ENCODE measurements around the gene MACROH2A2.

DNA sequence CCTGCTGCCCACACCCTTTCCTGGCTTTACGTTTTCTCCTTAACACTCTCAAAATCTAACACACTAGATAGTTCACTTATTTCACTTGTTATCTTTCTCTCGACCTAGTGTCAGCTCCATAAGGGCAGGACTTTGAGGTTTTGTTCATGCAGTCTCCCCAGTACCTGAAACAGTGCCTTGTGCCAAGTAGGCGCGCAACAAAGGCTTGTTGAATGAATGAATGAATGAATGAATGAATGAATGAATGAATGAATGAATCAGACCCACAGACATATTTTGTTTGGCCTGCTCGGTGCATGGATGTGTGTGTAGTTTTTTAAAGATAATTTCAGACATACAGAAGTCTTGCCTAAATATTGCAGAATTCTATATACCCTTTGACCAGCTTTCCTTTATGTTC is 87.7 kb downstream of the MACROH2A2 start:
- TF ChIP-seq, protein P1, sequence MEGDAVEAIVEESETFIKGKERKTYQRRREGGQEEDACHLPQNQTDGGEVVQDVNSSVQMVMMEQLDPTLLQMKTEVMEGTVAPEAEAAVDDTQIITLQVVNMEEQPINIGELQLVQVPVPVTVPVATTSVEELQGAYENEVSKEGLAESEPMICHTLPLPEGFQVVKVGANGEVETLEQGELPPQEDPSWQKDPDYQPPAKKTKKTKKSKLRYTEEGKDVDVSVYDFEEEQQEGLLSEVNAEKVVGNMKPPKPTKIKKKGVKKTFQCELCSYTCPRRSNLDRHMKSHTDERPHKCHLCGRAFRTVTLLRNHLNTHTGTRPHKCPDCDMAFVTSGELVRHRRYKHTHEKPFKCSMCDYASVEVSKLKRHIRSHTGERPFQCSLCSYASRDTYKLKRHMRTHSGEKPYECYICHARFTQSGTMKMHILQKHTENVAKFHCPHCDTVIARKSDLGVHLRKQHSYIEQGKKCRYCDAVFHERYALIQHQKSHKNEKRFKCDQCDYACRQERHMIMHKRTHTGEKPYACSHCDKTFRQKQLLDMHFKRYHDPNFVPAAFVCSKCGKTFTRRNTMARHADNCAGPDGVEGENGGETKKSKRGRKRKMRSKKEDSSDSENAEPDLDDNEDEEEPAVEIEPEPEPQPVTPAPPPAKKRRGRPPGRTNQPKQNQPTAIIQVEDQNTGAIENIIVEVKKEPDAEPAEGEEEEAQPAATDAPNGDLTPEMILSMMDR (IDR thresholded peaks at IDR 0.05), result no peak
- no peak for TF ChIP-seq SIN3A (IDR thresholded peaks at IDR 0.05; ENCODE audit: borderline replicate concordance, insufficient read depth, low read depth, low read length)
- TF ChIP-seq, protein P2, sequence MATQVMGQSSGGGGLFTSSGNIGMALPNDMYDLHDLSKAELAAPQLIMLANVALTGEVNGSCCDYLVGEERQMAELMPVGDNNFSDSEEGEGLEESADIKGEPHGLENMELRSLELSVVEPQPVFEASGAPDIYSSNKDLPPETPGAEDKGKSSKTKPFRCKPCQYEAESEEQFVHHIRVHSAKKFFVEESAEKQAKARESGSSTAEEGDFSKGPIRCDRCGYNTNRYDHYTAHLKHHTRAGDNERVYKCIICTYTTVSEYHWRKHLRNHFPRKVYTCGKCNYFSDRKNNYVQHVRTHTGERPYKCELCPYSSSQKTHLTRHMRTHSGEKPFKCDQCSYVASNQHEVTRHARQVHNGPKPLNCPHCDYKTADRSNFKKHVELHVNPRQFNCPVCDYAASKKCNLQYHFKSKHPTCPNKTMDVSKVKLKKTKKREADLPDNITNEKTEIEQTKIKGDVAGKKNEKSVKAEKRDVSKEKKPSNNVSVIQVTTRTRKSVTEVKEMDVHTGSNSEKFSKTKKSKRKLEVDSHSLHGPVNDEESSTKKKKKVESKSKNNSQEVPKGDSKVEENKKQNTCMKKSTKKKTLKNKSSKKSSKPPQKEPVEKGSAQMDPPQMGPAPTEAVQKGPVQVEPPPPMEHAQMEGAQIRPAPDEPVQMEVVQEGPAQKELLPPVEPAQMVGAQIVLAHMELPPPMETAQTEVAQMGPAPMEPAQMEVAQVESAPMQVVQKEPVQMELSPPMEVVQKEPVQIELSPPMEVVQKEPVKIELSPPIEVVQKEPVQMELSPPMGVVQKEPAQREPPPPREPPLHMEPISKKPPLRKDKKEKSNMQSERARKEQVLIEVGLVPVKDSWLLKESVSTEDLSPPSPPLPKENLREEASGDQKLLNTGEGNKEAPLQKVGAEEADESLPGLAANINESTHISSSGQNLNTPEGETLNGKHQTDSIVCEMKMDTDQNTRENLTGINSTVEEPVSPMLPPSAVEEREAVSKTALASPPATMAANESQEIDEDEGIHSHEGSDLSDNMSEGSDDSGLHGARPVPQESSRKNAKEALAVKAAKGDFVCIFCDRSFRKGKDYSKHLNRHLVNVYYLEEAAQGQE (IDR thresholded peaks at IDR 0.05; ENCODE audit: insufficient read depth in 1 of 2, low read depth in 2 of 2, low read length in 1 of 2), result no peak
- no peak for TF ChIP-seq POLR2AphosphoS5 (IDR thresholded peaks at IDR 0.05; ENCODE audit: low read depth, low read length)
- TF ChIP-seq TCF7L2 (IDR thresholded peaks at IDR 0.05; ENCODE audit: low read depth, low read length), result no peak
